Measurements from ENCODE around the gene MGME1. TPM values are rescaled to one million over a fixed set of nuclear protein-coding genes. Genes with fewer than 3 reads are reported as not detected.

MGME1 gene
- total RNA-seq, 1 donor from 2014 or later, result 20.3 TPM

DNA sequence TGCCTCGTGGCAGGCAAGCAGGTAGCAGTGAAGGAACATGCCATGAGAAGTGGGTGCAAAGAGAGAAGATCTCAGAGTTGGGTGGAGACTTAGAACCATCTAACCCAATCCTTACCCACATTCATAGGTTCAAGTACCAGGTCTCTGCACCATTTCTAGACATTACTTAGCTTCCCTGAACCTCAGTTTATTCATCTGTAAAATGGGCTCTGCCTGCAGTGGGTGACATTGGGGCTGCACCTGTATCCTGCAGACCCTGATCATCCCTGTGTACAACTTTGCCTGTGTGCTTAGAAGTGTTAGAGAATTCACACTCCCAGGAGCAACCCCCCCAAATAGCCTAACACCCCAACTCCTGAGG, 42.9 kb upstream of the MGME1 start:
- no peak for TF ChIP-seq CTCF (IDR thresholded peaks at IDR 0.05; ENCODE audit: unreplicated experiment)
- Mint-ChIP-seq H3K9me3 (ENCODE audit: low read depth) (no peaks in the 10 kb centered on the region), H3K27ac (no peak overlapping the region), H3K36me3 (ENCODE audit: insufficient read depth) (no peaks in the 10 kb centered on the region), H3K4me1 (ENCODE audit: low read depth) (peaks cover 30% of the 10 kb centered on the region), H3K27me3 (peaks cover 13% of the 10 kb centered on the region), H3K4me3 (ENCODE audit: low read depth) (no peak overlapping the region)
- no peak for DNase-seq (ENCODE audit: low spot score, unreplicated experiment)

GRCh38 chr20:17928211-17928611, 40.6 kb upstream of the MGME1 start:
- H3K4me1 Mint-ChIP-seq (ENCODE audit: low read depth), result peaks cover 30% of the 10 kb centered on the region

GRCh38 chr20:17928633-17929311, 40.0 kb upstream of the MGME1 start:
- Mint-ChIP-seq H3K36me3 (ENCODE audit: insufficient read depth) (no peaks in the 10 kb centered on the region), H3K27me3 (peaks cover 7% of the 10 kb centered on the region), H3K4me1 (ENCODE audit: low read depth) (peaks cover 34% of the 10 kb centered on the region), H3K4me3 (ENCODE audit: low read depth) (peak overlapping the region; percentile 35), H3K9me3 (ENCODE audit: low read depth) (peaks cover 4% of the 10 kb centered on the region), H3K27ac (peak overlapping the region; percentile 86)
- no peak for DNase-seq (ENCODE audit: low spot score, unreplicated experiment)
- no peak for TF ChIP-seq CTCF (IDR thresholded peaks at IDR 0.05; ENCODE audit: unreplicated experiment)

More at GRCh38 chr20:17928211-17928611, 40.6 kb upstream of the MGME1 start:
- Mint-ChIP-seq H3K27ac (peak overlapping the region; percentile 82), H3K36me3 (ENCODE audit: insufficient read depth) (no peaks in the 10 kb centered on the region), H3K9me3 (ENCODE audit: low read depth) (peaks cover 4% of the 10 kb centered on the region), H3K27me3 (peaks cover 11% of the 10 kb centered on the region), H3K4me3 (ENCODE audit: low read depth) (peak overlapping the region; percentile 14)
- no peak for DNase-seq (ENCODE audit: low spot score, unreplicated experiment)
- TF ChIP-seq CTCF (IDR thresholded peaks at IDR 0.05; ENCODE audit: unreplicated experiment), result no peak

GRCh38 chr20:17931513-17931912, 37.3 kb upstream of the MGME1 start:
- DNase-seq (ENCODE audit: low spot score, unreplicated experiment), result no peak
- Mint-ChIP-seq H3K4me3 (ENCODE audit: low read depth) (no peak overlapping the region), H3K36me3 (ENCODE audit: insufficient read depth) (no peaks in the 10 kb centered on the region), H3K27ac (no peak overlapping the region), H3K4me1 (ENCODE audit: low read depth) (peaks cover 30% of the 10 kb centered on the region), H3K9me3 (ENCODE audit: low read depth) (peaks cover 4% of the 10 kb centered on the region), H3K27me3 (peaks cover 3% of the 10 kb centered on the region)
- no peak for TF ChIP-seq CTCF (IDR thresholded peaks at IDR 0.05; ENCODE audit: unreplicated experiment)

- Mint-ChIP-seq H3K4me3 (ENCODE audit: low read depth) (no peak overlapping the region), H3K27ac (no peak overlapping the region), H3K36me3 (ENCODE audit: insufficient read depth) (no peaks in the 10 kb centered on the region), H3K4me1 (ENCODE audit: low read depth) (peaks cover 33% of the 10 kb centered on the region), H3K27me3 (peaks cover 2% of the 10 kb centered on the region), H3K9me3 (ENCODE audit: low read depth) (peaks cover 4% of the 10 kb centered on the region)
- DNase-seq (ENCODE audit: low spot score, unreplicated experiment), result no peak
- no peak for TF ChIP-seq CTCF (IDR thresholded peaks at IDR 0.05; ENCODE audit: unreplicated experiment)
Observed at GRCh38 chr20:17932396-17932795, 36.4 kb upstream of the MGME1 start.

All from progenitor cell of endocrine pancreas (in vitro differentiated cells).